Panc1 (cell line): ENCODE data around the gene LRRFIP2. TPM values are rescaled to one million over a fixed set of nuclear protein-coding genes. Genes with fewer than 3 reads are reported as not detected.

Experiments
- ATAC-seq: fragments of 200-7000 bp; cut with Tn5 transposase; 2 replicates; pipeline ENCODE4 v1.9.1; 2020; ENCODE audit warnings: mild to moderate bottlenecking, moderate library complexity
- BruUV-seq: library from RNA; stranded (reverse); fragments of 400-500 nt; replicated peaks from 2 replicates; lab custom pipeline; 2021; lab: Mats Ljungman, UMichigan
- CTCF ChIA-PET: fragments of 300-600 bp; sonication (Branson Sonifier 250); formaldehyde crosslinking; loops from one replicate; lab custom pipeline; 2022; ENCODE audit warnings: antibody characterized with exemption; lab: Charles Lee
- POLR2A ChIA-PET: fragments of 300-600 bp; sonication (Branson Sonifier 250); formaldehyde crosslinking; loops from one replicate; lab custom pipeline; 2022; ENCODE audit warnings: antibody characterized with exemption; lab: Charles Lee
- DNase-seq: peaks from one replicate; pipeline ENCODE4 v3.0.0-alpha.2; 2010; ENCODE audit warnings: low read depth, low spot score
- H3K27ac ChIP-seq: 2 replicates; pipeline ENCODE4 v1.5.1; 2011; ENCODE audit warnings: mild to moderate bottlenecking, low read length, inconsistent platforms
- H3K27me3 ChIP-seq: fragments of 200-500 bp; sonication (Bioruptor generic); 2 replicates; pipeline ENCODE4 v1.6.0; 2014; ENCODE audit warnings: low read length, inconsistent platforms; ENCODE audit not compliant: control insufficient read depth, insufficient read depth
- H3K36me3 ChIP-seq: fragments of 200-500 bp; sonication (Bioruptor generic); 2 replicates; pipeline ENCODE4 v1.5.1; 2014; ENCODE audit warnings: inconsistent platforms, mild to moderate bottlenecking, low read length, moderate library complexity; ENCODE audit not compliant: control insufficient read depth, insufficient read depth
- H3K4me1 ChIP-seq: 2 replicates; pipeline ENCODE4 v1.5.1; 2011; ENCODE audit warnings: inconsistent platforms, mild to moderate bottlenecking, low read length, moderate library complexity; ENCODE audit not compliant: control insufficient read depth, insufficient read depth
- H3K4me3 ChIP-seq, 2 experiments: 2 replicates each; pipeline ENCODE4 v1.5.1; 2011 to 2012; ENCODE audit warnings: low read depth in 2 of 2, low read length in 2 of 2, mild to moderate bottlenecking in 2 of 2, inconsistent platforms in 1 of 2, moderate library complexity in 1 of 2
- H3K9me3 ChIP-seq: fragments of 200-500 bp; sonication (Bioruptor generic); 2 replicates; pipeline ENCODE4 v1.5.1; 2014; ENCODE audit warnings: low read depth, mild to moderate bottlenecking, inconsistent platforms, low read length, moderate library complexity; ENCODE audit not compliant: control insufficient read depth, insufficient read depth
- POLR2AphosphoS5 ChIP-seq: IDR thresholded peaks from 2 replicates; pipeline ENCODE4 v1.6.1; 2012; ENCODE audit warnings: mild to moderate bottlenecking, low read depth, low read length, moderate library complexity
- SIN3A ChIP-seq: IDR thresholded peaks from 2 replicates; pipeline ENCODE4 v1.6.1; 2012; ENCODE audit warnings: low read depth, mild to moderate bottlenecking, low read length, moderate library complexity, borderline replicate concordance; ENCODE audit not compliant: insufficient read depth
- TCF7L2 ChIP-seq: IDR thresholded peaks from 2 replicates; pipeline ENCODE4 v1.6.1; 2011; ENCODE audit warnings: mild to moderate bottlenecking, low read depth, low read length, inconsistent platforms
- in situ Hi-C: cut with HindIII; loops from 2 replicates; pipeline ENCODE4 v1.10.0; 2016; ENCODE audit warnings: low sequenced_read_pairs, low pct_unique_long_range_greater_than_20kb
- intact Hi-C: fragments of 100-400 bp; cut with micrococcal nuclease; formaldehyde crosslinking; loops from one replicate; pipeline ENCODE4 v1.10.0; 2022; ENCODE audit not compliant: unreplicated experiment
- total RNA-seq: library from RNA; stranded (reverse); gene quantifications from one replicate; pipeline ENCODE4 v1.2.1, GENCODE V29; 2021; ENCODE audit not compliant: unreplicated experiment
- TF ChIP-seq, protein P1 (sequence below): fragments of 450-650 bp; IDR thresholded peaks from 2 replicates; pipeline ENCODE4 v1.5.1; 2017; ENCODE audit warnings: mild to moderate bottlenecking
- TF ChIP-seq, protein P2 (sequence below), 2 experiments: IDR thresholded peaks; 2 replicates each; pipeline ENCODE4 v1.6.1; 2011 to 2012; ENCODE audit warnings: low read depth in 2 of 2, control low read depth in 1 of 2, low read length in 1 of 2, mild to moderate bottlenecking in 1 of 2, moderate library complexity in 1 of 2; ENCODE audit not compliant: insufficient read depth in 1 of 2

Gene LRRFIP2
- total RNA-seq, 1 experiment from 2014 or later = 32.3 TPM

DNA sequence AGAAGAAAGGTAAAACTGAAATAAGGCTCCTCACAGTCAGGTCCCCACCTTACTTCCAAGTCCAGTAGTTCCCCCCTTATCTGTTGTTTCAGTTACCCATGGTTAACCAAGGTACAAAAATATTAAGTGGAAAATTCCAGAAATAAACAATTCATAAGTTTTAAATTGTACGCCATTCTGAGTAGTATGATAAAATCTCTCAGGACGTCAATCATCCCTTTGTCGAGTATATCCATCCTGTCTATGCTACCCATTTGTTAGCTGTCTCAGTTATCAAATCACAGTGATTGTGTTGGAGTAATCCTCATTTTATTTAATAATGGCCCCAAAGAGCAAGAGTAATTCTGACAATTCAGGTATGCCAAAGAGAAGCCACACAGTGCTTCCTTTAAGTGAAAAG, 43.9 kb downstream of the LRRFIP2 start:
- intact Hi-C loops (no loop called here), in situ Hi-C loops (no loop called here)
- ChIA-PET CTCF (no interaction called here), POLR2A (no interaction called here)
- no peak for ATAC-seq
- Histone ChIP-seq H3K4me3 (no peak overlapping the region), H3K27ac (no peak overlapping the region), H3K4me1 (no peaks in the 10 kb centered on the region; the same call in 1 of the 2 replicates), H3K9me3 (no peaks in the 10 kb centered on the region), H3K36me3 (no peaks in the 10 kb centered on the region), H3K27me3 (no peaks in the 10 kb centered on the region)
- TF ChIP-seq, protein P1, sequence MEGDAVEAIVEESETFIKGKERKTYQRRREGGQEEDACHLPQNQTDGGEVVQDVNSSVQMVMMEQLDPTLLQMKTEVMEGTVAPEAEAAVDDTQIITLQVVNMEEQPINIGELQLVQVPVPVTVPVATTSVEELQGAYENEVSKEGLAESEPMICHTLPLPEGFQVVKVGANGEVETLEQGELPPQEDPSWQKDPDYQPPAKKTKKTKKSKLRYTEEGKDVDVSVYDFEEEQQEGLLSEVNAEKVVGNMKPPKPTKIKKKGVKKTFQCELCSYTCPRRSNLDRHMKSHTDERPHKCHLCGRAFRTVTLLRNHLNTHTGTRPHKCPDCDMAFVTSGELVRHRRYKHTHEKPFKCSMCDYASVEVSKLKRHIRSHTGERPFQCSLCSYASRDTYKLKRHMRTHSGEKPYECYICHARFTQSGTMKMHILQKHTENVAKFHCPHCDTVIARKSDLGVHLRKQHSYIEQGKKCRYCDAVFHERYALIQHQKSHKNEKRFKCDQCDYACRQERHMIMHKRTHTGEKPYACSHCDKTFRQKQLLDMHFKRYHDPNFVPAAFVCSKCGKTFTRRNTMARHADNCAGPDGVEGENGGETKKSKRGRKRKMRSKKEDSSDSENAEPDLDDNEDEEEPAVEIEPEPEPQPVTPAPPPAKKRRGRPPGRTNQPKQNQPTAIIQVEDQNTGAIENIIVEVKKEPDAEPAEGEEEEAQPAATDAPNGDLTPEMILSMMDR = no peak
- TF ChIP-seq TCF7L2 (no peak), POLR2AphosphoS5 (no peak), SIN3A (no peak)
- TF ChIP-seq, protein P2, sequence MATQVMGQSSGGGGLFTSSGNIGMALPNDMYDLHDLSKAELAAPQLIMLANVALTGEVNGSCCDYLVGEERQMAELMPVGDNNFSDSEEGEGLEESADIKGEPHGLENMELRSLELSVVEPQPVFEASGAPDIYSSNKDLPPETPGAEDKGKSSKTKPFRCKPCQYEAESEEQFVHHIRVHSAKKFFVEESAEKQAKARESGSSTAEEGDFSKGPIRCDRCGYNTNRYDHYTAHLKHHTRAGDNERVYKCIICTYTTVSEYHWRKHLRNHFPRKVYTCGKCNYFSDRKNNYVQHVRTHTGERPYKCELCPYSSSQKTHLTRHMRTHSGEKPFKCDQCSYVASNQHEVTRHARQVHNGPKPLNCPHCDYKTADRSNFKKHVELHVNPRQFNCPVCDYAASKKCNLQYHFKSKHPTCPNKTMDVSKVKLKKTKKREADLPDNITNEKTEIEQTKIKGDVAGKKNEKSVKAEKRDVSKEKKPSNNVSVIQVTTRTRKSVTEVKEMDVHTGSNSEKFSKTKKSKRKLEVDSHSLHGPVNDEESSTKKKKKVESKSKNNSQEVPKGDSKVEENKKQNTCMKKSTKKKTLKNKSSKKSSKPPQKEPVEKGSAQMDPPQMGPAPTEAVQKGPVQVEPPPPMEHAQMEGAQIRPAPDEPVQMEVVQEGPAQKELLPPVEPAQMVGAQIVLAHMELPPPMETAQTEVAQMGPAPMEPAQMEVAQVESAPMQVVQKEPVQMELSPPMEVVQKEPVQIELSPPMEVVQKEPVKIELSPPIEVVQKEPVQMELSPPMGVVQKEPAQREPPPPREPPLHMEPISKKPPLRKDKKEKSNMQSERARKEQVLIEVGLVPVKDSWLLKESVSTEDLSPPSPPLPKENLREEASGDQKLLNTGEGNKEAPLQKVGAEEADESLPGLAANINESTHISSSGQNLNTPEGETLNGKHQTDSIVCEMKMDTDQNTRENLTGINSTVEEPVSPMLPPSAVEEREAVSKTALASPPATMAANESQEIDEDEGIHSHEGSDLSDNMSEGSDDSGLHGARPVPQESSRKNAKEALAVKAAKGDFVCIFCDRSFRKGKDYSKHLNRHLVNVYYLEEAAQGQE (IDR thresholded peaks at IDR 0.05; ENCODE audit: insufficient read depth in 1 of 2, low read depth in 2 of 2, low read length in 1 of 2) = no peak
- no TSS peak for BruUV-seq
- no peak for DNase-seq

DNA sequence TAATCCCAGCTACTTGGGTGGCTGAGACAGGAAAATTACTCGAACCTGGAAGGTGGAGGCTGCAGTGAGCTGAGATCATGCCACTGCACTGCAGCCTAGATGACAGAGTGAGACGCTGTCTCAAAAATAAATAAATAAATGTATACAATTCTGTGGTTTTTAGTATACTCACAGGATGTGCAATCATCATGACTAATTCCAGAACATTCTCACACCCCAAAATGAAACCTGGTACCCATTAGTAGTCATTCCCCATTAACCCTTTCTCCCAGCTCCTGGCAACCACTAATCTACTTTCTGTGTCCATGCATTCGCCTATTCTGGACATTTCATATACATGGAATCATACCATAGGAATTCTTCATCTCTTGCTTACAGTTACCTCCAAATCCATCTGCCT, 44.5 kb downstream of the LRRFIP2 start:
- Histone ChIP-seq H3K4me3 (no peak overlapping the region), H3K4me1 (no peaks in the 10 kb centered on the region; the same call in 1 of the 2 replicates), H3K9me3 (no peaks in the 10 kb centered on the region), H3K27me3 (no peaks in the 10 kb centered on the region), H3K27ac (no peak overlapping the region), H3K36me3 (no peaks in the 10 kb centered on the region)
- ChIA-PET CTCF (no interaction called here), POLR2A (no interaction called here)
- TF ChIP-seq POLR2AphosphoS5 (no peak), SIN3A (no peak)
- intact Hi-C loops (no loop called here), in situ Hi-C loops (no loop called here)
- no peak for DNase-seq
- no peak for ATAC-seq
- no TSS peak for BruUV-seq

DNA sequence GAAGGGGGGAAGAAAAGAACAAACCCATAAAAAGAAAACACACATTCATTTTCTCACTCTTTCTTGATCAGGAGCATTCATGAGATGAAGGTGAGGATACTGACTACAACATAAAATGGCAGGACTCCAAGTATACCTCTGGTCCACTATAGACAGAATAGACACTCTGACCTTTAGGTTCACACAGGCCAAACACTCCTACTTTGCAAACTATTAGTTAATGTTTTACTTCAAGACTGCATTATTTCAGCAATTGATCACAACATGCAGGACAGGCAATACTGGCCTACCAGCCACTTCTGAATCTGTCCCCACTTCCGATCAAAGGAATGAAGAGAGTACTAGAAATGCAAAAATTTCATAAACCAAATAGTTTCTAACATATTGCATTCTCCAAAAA, 47.0 kb downstream of the LRRFIP2 start:
- no peaks in the 10 kb centered on the region for H3K27me3 ChIP-seq
- CTCF ChIA-PET = no interaction called here
- ATAC-seq (no peak), DNase-seq (no peak)
- BruUV-seq = no TSS peak
- H3K9me3 ChIP-seq = no peaks in the 10 kb centered on the region
- H3K27ac ChIP-seq = no peak overlapping the region
- H3K4me3 ChIP-seq = no peak overlapping the region
- TF ChIP-seq, protein P1 = no peak
- no peak for TF ChIP-seq POLR2AphosphoS5
- no peak for TF ChIP-seq TCF7L2
- no peaks in the 10 kb centered on the region for H3K36me3 ChIP-seq
- POLR2A ChIA-PET = no interaction called here
- intact Hi-C loops (no loop called here), in situ Hi-C loops (no loop called here)
- H3K4me1 ChIP-seq = no peaks in the 10 kb centered on the region; the same call in 1 of the 2 replicates
